Measurements from ENCODE around the gene DSG3.
A peak's percentile ranks its signal among the peaks of the same experiment; 100 is the strongest.

Gene DSG3

DNA sequence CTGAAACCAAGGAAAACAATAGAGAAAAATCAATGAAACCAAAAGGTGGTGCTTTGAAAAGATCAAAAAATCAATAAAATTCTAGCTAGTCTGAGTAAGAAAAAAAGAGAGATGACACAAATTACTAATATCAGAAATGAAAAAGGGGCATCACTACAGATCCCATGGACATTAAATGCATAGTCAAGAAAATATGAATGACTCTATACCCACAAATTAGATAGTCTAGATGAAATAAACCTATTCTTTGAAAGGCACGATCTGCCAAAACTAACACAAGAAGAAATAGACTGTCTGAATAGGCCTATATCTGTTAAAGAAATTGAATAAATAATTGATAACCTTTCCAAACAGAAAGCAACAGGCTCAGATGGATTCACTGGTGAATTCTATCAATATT, 15.2 kb upstream of the DSG3 start:
- no peak for DNase-seq (ENCODE audit: low read depth, low spot score)

DNA sequence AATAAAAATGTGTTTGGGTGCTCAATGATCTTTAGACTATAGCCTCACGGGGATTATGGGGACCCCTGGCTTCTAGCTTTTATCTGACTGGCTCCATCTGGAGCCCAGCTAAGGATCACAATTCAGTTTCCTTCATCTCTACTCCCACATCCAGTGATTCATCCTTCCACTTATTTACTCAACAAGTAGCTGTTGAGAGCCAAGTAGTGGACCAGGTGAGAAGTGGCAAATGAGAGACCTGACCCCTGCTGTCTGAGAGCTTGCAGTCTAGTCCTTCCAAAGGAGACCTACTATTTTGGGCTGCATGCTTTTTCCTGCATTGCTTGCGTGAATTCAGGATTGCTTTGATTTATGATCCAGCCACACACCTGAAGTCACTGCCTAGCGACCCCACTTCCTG, 10.7 kb upstream of the DSG3 start:
- no peak for DNase-seq (ENCODE audit: low read depth, low spot score)

DNA sequence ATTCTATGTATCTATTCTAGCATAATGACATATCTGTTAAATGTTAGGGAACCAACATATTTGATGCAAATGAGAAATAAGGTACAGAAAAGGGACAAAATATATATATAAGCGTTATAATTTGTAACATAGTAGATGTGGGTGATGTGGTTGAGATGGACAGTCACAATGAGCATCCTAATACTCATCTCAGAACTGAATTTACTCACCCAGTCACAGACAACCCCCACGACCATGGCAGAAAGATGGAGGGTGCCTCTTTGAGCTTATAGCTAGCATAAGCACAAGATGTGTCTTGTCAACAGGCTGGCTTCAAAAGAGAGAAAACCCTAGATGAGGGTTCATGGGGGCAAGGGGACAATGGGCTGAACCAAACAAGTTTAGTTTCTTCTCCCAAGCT, 9.1 kb upstream of the DSG3 start:
- DNase-seq (ENCODE audit: low read depth, low spot score) = no peak

DNA sequence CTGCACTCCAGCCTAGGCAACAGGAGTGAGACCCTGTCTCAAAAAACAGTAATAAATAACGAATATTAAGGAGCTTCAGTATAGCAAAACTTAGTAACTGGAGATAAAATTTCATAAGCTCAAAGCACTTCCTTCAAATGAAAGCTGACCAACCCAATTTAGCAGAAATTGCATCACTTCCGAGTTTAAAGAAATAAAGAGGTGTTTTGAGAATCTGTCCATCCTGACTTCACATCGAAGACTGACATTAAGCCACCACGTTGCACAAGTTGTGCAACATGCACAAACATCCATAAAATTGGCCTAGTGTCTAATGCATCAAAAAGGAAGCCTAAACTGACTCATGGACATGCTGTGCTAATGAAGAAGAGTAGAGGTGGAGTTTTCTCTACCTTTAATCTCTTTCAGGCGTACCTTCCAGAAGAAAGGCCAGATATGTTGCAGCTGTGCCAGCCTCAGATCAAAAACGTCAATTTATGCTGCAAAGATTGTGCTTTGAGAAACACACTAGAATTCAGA, 7.7 kb upstream of the DSG3 start:
- DNase-seq (ENCODE audit: low read depth, low spot score) = no peak

DNA sequence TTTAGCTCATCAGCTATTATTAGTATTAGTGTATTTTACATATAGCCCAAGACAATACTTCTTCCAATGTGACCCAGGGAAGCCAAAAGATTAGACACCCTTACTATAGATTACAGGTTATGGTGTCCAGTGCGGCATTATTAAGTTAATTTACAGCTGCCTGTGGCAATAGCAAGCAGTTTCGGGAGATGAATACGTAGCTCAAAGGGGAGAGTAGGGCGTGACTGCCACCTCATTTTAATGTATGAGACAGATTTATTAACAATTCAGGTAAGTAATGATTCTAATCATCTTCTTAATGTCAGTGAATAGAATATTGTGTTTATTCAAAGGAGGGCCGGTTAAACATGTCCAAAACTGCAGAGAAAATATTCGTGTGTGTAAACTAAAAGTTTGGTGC, 6.8 kb upstream of the DSG3 start:
- no peak for DNase-seq (ENCODE audit: low read depth, low spot score)

DNA sequence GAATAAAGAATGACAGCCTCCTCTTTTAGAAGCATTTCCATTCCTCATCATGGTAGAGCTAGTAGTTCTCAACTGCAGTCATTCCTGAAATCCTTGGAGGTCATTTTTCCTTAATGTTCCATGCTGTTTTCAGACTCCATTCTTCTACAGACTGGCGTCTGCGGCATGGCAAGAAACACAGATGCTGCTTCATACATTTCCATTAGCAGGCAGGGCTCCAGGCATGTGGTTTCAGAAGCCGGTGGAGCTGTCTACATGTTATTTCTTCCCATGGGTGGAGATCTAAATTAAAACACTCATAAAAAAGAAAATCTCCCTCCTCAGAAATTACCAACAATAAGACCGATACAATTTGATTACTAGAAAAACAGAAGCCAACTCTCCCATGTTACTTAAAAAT, 6.0 kb upstream of the DSG3 start:
- no peak for DNase-seq (ENCODE audit: low read depth, low spot score)

DNA sequence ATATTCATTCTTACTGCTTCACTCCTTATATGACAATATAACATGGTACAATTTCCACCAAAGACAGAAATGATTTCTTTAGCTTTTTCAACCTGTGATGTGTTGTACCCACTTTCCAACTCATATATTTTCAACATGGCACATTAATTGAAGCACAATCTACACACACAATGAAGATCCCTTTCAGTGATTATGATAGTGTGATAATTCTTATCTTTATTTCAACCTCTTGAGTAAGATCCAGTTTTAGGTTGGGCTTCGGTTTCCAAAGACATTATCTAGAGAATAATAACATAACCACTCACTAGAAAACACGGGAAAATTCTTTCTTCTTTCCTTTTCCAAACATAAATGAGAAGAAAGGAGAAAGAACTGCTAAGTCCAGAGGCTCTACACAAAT, 3.4 kb upstream of the DSG3 start:
- no peak for DNase-seq (ENCODE audit: low read depth, low spot score)

DNA sequence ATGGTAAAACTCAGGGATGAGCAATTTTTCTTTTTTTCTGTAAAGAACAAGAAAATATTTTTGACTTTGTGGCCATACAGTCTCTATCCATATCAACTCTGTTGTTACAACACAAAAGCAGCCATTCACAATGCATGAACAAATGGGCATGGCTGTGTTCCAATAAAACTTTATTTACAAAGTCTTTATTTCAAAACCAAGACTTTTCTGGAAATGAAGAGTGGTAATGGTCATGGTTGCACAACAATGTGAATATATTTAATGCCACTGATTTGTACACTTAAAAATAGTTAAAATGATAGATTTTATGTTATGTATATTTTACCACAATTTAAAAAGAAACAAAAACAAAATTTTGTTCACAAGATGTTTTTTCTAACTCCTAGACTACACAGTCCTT, 1.6 kb upstream of the DSG3 start:
- DNase-seq (ENCODE audit: low read depth, low spot score) = no peak

DNA sequence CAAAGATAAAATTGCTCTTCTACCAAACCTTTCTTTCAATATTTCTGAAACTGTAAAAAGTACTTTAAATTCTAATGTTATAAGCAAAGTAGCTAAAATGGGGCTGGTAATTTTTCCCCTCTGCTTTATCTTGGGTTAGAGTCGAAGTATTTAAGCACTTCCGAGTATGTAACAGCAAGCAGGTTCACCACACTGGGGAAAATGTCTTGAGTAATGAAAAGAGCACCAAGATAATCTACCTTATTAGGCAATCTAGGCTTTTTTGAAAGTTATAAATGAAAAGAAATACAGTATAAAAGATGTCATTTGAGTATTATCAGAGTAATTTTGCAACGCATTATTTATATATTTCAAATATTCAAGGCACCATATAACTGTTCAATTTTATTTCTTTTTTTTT, 687 bp upstream of the DSG3 start:
- no peak for DNase-seq (ENCODE audit: low read depth, low spot score)

DNA sequence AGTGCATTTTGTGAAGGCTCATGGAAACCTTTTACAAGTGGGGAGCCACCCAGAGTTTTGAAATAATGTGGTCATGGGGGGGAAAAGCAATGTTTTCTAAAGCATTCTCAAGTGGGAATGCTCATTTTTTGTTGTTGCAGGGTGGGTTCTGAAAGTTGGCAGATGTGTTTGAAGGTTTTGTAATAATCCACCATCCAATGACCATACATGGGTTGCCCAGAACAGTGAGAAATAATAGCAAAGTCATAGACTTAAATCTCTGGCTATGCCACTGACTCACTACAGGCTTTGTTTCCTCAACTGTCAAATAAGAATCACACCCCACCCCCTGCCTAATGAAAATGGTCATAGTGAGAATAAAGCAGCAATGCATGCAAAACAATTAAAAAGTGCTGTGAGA, 2.9 kb downstream of the DSG3 start:
- no peak for DNase-seq (ENCODE audit: low read depth, low spot score)

DNA sequence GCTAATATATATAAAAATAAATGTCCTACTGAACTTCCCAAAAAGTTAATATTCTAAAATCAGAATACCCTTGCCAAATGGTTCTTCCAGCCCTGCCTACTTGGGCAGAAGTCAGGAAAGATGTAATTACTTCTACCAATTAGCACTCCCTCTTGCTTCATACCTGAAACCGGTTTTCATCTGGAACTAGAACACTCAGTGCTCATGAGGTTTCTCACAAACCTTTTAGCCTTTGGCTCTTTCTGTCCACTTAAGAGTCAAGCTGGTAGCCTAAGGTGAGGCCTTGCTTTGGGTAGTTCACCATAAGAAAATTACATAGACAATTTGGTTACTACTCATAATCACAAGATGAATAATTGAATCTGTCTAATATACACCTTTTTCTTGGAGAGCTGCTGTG, 4.1 kb downstream of the DSG3 start:
- DNase-seq (ENCODE audit: low read depth, low spot score) = no peak

DNA sequence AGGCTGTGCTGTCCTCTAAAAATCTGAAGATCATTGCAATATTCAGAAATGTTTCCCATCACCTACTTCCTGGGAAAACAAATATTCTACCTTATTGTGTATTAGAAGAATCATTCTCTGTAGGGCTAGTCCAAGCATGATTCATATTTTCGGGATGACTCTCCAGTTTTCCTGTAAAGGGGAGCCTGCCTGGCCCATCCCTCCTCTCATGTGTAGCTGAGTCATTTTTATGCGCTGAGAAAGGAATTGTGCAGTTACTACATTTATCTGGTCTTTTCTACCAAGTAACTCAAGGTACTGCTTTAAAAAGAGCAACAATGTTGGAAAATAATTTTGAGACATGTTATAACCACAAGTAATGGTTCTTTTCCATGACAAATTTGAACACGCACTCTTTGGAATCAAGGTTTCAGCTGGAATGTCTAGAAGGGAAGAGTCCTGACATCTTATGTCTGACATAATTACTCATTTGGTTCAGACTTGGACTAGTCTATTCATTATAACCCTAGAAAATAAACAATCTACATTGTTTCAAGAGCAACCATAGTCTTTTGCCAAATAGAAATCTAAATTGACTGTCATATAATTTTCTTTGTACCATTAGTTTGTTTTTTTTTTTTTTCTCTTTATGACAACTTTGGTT, 6.6 kb downstream of the DSG3 start:
- DNase-seq (ENCODE audit: low read depth, low spot score) = peak; percentile 9

DNA sequence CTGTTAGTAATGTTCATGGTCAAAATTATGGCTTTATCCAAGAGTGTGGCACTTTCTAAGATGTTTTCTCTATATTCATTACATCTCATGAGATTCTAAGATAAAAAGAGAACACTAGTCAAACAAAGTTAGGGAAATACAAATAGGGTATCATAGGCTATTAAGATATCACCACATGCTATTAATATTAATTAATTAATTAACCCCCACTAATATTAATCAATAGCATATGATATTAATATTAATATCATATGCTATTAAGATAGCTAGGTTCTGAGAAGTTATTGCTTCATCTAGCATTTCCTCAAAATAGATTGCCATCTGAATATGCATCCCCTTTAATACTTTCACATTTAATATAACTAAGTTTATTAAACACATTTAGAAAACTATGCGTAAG, 22.1 kb downstream of the DSG3 start:
- DNase-seq (ENCODE audit: low read depth, low spot score) = no peak

DNA sequence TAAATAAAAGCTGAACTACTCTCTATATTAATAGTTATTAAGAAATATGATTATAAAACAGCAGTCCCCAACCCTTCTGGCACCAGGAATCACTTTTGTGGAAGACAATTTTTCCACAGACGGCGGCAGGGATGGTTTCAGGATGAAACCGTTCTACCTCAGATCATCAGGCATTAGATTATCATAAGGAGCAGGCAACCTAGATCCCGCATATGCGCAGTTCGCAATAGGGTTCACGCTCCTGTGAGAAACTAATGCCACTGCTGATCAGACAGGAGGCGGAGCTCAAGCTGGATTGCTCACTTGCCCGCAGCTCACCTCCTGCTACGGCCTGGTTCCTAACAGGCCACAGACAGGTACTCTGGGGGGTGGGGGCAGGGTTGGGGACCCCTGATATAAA, 31.1 kb downstream of the DSG3 start:
- no peak for DNase-seq (ENCODE audit: low read depth, low spot score)

DNA sequence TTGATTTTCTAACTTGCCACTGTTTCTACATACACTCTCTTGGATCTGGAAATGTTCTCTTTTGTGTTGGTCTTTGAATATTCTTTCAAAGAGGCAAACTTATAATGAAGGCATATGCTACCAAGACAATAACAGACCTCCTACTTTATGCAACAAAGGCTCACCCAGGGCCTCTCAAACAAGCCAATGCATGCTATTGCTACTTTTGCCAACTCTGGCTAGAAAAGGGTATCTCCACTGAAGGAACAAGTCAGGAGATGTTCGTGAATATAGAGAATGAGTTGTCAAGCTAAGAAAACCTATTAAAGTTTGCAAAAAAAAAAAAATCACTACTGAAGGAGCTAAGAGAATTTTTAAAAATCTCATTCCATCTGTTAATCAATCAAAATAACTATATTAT, 34.5 kb downstream of the DSG3 start:
- no peak for DNase-seq (ENCODE audit: low read depth, low spot score)

DNA sequence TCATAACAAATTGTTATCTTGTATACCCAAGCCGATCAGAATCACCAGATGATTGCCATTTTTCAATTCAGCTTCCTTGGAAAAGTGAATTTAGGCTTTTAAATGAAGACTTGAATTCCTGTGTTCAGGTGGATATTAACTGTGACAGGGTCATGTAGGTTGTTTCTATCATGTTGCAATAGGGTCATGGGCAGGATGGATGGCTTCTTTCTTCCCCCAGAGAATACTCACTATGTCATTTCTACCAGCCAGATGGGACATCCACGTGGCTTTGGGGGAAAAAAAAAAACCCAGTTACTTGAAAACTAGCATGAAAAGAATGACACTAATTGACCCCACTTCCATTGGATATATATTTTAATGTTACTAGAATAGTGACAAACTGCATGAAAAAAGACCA, 35.9 kb downstream of the DSG3 start:
- DNase-seq (ENCODE audit: low read depth, low spot score) = no peak

DNA sequence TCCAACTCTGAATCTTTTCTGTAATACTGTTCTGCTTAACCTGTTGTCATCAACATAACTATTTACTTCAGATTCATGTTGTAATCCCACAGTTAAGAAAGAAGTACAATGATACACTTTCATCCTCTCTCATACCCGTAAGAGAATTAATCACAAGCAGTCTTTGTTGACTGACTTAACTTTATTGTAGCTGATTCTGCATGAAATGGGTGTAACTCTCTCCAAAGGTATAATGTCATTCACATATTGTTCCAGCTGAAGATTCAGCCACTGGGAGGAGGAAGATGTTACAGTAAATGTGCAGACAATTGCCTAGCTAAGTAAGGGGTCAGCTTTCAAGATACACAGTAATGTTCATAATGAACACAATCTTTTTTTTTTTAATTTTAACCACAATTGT, 36.9 kb downstream of the DSG3 start:
- DNase-seq (ENCODE audit: low read depth, low spot score) = no peak

DNA sequence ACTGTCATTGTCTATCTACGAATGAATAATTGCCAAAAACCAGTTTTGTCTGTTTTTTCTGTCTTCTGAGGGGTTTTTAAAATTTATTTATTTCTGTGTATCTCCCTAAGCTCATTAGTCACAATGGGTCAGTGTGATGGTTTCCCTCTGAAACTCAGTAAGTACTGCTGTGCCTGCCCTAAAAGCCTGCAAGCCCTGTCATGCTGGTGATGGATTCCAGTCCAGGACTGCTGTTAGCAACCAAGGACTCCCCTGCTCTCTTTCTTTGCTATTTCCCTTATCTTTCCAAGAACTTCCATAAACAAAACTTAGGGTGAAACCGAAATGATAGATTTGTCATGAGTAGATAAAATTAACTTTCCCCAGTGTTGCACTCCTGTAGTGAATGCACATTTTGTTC, 38.6 kb downstream of the DSG3 start:
- no peak for DNase-seq (ENCODE audit: low read depth, low spot score)

DNA sequence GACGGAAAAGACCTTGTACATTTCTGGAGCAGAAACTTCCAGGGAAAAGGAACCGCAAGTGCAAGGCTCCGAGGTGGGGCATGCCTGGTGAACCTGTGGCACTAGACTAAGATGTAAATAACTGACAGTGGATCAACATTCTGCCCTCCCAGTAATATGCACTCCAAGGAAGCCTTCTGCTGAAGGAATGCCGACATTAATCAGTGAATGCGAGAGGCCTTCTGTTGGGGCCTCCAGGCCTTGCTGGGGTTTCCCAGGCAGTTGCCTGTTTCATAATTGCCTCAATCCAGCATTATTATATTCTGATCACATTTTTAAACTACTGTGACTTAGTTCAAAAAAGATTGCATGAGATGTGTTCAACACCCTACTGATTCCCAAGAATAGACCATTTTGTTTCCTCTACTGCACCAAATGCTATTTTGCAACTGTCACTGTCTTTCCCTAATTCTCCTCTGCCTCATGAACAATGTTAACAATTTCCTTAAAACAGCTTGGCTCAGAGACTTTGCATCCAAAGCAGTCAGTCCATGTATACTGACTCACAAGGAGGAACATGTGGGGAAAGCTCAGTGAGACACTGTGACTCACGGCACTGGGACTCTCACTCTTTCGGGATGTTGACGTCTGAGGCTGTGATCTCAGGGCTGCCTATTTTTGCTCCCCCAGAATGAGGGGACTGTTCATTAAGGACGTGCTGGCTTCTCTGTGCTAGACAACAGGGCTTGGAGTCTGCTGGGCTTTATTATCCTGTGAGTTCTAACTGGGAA, 39.9 kb downstream of the DSG3 start:
- DNase-seq (ENCODE audit: low read depth, low spot score) = peak; percentile 10

DNA sequence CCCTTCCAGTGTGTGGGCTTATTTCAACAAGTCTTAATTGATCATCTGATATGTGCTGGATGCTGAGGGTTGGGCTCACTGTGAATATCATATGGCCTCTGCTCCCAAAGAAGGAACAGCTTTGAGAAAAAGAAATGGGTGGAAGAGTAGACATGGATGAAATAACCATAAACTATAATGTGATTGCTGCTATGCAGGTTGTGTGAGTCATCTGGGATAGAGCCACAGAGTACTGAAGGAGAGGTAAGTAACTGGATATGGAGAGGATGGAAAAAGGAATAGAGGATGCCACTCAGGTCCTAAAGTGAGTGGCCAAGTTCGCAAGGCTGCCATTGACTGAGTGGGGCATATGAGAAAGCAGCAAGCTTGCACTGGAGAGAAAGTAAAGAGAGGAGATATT, 41.8 kb downstream of the DSG3 start:
- DNase-seq (ENCODE audit: low read depth, low spot score) = no peak

DNA sequence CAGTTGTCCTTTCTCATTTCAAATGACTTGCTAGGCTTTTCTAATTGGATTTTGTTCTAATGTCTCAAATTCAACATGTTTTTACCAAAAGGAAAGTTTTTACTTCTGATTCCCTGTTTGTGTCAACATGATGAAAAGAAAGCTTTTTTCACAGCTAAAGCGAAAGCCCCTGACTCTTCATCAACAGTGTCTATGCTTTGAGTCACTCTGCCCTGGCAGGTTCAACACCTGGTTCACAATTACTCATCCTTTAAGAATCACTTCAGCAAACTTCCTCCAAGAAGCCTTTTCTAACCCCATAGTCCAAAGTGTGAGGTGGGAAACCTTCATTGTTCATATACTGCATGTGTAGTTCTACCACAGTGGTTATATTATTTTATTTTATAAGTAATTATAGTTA, 42.8 kb downstream of the DSG3 start:
- DNase-seq (ENCODE audit: low read depth, low spot score) = no peak

DNA sequence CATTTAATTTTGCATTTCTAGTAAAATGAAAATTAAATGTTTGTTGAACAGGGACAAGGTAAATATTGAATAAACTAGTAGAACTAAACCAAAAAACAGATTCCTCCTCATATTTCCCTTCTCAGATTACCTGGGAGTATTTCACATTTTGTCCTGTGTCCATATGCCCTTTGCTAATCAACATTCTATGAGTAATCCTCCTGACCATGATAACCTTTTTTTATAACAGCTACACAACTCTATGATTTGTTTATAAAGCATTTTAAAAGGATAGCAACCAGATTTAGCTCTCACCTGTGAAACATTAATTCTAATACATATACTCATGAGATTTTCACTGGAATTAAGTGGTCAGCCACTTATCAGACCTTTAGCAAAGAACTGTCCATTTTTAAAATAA, 43.3 kb downstream of the DSG3 start:
- no peak for DNase-seq (ENCODE audit: low read depth, low spot score)

DNA sequence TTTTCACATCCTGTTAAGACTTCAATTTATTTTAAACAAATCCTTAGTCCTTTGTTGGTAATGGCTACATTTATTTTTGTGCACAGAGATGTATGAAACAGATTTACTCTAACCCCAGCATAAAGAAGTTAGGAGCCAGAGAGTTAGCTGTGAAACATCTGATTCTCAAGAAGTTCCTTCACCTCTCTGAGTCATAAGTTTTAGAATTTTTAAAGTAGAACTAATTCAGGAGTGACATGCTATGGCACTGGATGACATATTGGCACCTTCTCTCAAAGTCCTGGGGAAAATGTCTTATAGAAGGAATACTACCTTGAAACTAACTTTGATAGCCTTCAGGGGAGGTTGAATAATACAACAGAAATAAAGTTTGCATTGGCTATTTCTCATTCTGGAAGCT, 44.0 kb downstream of the DSG3 start:
- no peak for DNase-seq (ENCODE audit: low read depth, low spot score)

DNA sequence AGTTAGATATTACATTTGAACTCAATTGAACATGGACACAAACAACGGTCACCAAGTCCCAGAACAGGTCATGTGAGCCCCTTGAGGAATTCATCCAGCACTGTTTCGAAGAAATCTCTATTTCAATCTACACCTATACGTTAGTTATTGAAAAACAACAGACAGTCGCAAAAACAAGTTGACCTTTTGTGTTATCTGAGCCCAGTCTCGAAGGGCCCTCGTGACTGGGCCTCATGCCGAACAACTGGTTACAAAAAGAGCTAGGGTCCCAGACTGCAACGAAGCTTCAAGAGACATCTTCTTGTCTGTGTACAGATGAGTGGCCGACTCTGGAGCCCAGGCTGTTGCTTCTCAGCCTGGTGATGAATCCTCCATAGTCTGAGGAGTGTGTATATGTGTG, 45.1 kb downstream of the DSG3 start:
- DNase-seq (ENCODE audit: low read depth, low spot score) = no peak
